WTC11 (cell line): ENCODE measurements around the gene TP73. TPM values are rescaled to one million over a fixed set of nuclear protein-coding genes. Genes with fewer than 3 reads are reported as not detected.

ENCODE experiments used
- ATAC-seq: fragments of 200-7000 bp; cut with Tn5 transposase; 2 replicates; pipeline ENCODE4 v1.10.0; 2021; ENCODE audit warnings: mild to moderate bottlenecking, moderate library complexity
- CTCF ChIA-PET: fragments of 300-600 bp; sonication (Branson Sonifier 250); formaldehyde crosslinking; loops from one replicate; lab custom pipeline; 2021; ENCODE audit warnings: antibody characterized with exemption; lab: Charles Lee
- POLR2A ChIA-PET: fragments of 350-600 bp; sonication (Branson Sonifier 250); formaldehyde crosslinking; loops from one replicate; lab custom pipeline; 2021; ENCODE audit warnings: antibody characterized with exemption; lab: Charles Lee
- DNase-seq: peaks from one replicate; pipeline ENCODE4 v3.0.0; 2021; ENCODE audit warnings: low spot score
- H3K27ac Mint-ChIP-seq: 2 replicates; pipeline ENCODE4 v1.8.0; 2021; ENCODE audit warnings: mixed read lengths
- H3K27me3 Mint-ChIP-seq: 2 replicates; pipeline ENCODE4 v1.8.0; 2021; ENCODE audit warnings: low read depth, mild to moderate bottlenecking, moderate library complexity, mixed read lengths
- H3K36me3 Mint-ChIP-seq: 2 replicates; pipeline ENCODE4 v1.8.0; 2021; ENCODE audit warnings: mixed read lengths
- H3K4me1 Mint-ChIP-seq: 2 replicates; pipeline ENCODE4 v1.8.0; 2022; ENCODE audit warnings: mixed read lengths
- H3K4me3 Mint-ChIP-seq: 2 replicates; pipeline ENCODE4 v1.8.0; 2021; ENCODE audit warnings: mild to moderate bottlenecking, moderate library complexity, mixed read lengths
- H3K9me3 Mint-ChIP-seq: 2 replicates; pipeline ENCODE4 v1.8.0; 2021; ENCODE audit warnings: mixed read lengths
- ELF4 ChIP-seq: sonication (generic); formaldehyde crosslinking; IDR thresholded peaks from 2 replicates; pipeline ENCODE4 v1.8.1; 2022; ENCODE audit warnings: low read depth, mild to moderate bottlenecking, moderate library complexity, missing genetic modification reagents
- SMAD3 ChIP-seq: sonication (generic); formaldehyde crosslinking; IDR thresholded peaks from 2 replicates; pipeline ENCODE4 v1.8.0; 2022; ENCODE audit warnings: missing genetic modification reagents, mild to moderate bottlenecking, borderline replicate concordance
- SP1 ChIP-seq: sonication (generic); formaldehyde crosslinking; conservative IDR thresholded peaks from 2 replicates; pipeline ENCODE4 v1.8.1; 2022; ENCODE audit warnings: missing genetic modification reagents
- ZNF396 ChIP-seq: fragments of 250-450 bp; sonication (Bioruptor Pico); IDR thresholded peaks from 2 replicates; pipeline ENCODE4 v1.8.0; 2021; ENCODE audit warnings: mild to moderate bottlenecking, moderate library complexity, borderline replicate concordance
- ZNF416 ChIP-seq: fragments of 250-450 bp; sonication (Bioruptor Pico); IDR thresholded peaks from 2 replicates; pipeline ENCODE4 v1.9.0; 2021; ENCODE audit warnings: mild to moderate bottlenecking, inconsistent platforms
- ZNF423 ChIP-seq: fragments of 250-450 bp; sonication (Bioruptor Pico); IDR thresholded peaks from 2 replicates; pipeline ENCODE4 v2.1.2; 2022; ENCODE audit warnings: mild to moderate bottlenecking, moderate library complexity
- ZNF671 ChIP-seq: fragments of 250-450 bp; sonication (Bioruptor Pico); IDR thresholded peaks from 2 replicates; pipeline ENCODE4 v1.8.0; 2021; ENCODE audit warnings: mild to moderate bottlenecking
- total RNA-seq: library from RNA; stranded (reverse); gene quantifications from 3 replicates; pipeline ENCODE4 v1.2.3, GENCODE V29; 2021
- TF ChIP-seq, protein P1 (sequence below): fragments of 200-600 bp; IDR thresholded peaks from 2 replicates; pipeline ENCODE4 v1.8.0; 2022; ENCODE audit warnings: antibody characterized with exemption
- TF ChIP-seq, protein P2 (sequence below): sonication (generic); formaldehyde crosslinking; IDR thresholded peaks from 2 replicates; pipeline ENCODE4 v1.8.1; 2022; ENCODE audit warnings: mild to moderate bottlenecking, missing genetic modification reagents, moderate library complexity, borderline replicate concordance
- TF ChIP-seq, protein P3 (sequence below): sonication (generic); formaldehyde crosslinking; conservative IDR thresholded peaks from 2 replicates; pipeline ENCODE4 v1.8.1; 2023; ENCODE audit warnings: mild to moderate bottlenecking, low read depth, missing genetic modification reagents, moderate library complexity
- TF ChIP-seq, protein P4 (sequence below): sonication (generic); formaldehyde crosslinking; IDR thresholded peaks from 2 replicates; pipeline ENCODE4 v1.8.1; 2023; ENCODE audit warnings: mild to moderate bottlenecking, missing genetic modification reagents, moderate library complexity
- TF ChIP-seq, protein P5 (sequence below): sonication (generic); formaldehyde crosslinking; IDR thresholded peaks from 2 replicates; pipeline ENCODE4 v1.8.1; 2022; ENCODE audit warnings: low read depth, mild to moderate bottlenecking, moderate library complexity, missing genetic modification reagents, borderline replicate concordance
- TF ChIP-seq, protein P6 (sequence below): sonication (generic); formaldehyde crosslinking; IDR thresholded peaks from 2 replicates; pipeline ENCODE4 v1.8.0; 2022; ENCODE audit warnings: mild to moderate bottlenecking, missing genetic modification reagents

The TP73 gene
- total RNA-seq, 1 experiment from 2014 or later, result 5.7 TPM

DNA sequence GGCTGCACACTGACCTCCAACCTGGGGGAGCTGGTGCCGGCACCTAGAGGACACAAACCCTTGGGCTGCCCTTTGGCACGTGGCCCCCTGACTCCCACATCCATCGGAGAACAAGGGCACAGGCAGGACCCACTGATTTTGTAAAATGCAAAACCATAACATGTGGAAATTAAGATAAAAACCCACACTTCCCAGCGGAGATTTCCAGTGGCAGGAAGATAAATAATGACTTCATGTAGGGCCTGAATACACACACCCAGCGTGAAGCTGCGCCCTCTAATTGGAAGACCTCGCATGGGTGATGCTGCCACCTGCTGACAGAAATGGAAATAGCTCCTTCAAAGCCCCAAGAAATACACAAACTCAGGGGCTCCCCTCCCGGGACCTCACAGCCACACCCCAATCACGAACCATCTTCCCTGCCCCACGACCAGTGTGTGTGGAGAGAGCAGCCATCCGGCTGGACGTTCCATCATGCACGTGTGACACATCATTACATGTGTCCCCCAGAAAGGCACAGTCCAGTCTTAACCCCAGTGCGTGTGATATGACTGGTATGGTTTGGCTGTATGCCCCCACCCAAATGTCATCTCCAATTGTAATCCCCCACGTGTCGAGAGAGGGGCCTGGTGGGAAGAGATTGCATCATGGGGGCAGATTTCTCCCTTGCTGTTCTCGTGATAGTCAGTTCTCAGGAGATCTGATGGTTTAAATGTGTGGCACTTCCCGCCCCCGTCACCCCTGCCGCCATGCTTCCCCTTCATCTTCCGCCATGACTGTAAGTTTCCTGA lies 33.2 kb upstream of the TP73 start:
- peaks cover 24% of the 10 kb centered on the region for H3K4me1 Mint-ChIP-seq
- H3K36me3 Mint-ChIP-seq, result no peaks in the 10 kb centered on the region
- DNase-seq, result peak; percentile 78
- TF ChIP-seq ZNF416 (no peak), SP1 (CRISPR knock-in tag) (no peak)
- TF ChIP-seq, protein P1, sequence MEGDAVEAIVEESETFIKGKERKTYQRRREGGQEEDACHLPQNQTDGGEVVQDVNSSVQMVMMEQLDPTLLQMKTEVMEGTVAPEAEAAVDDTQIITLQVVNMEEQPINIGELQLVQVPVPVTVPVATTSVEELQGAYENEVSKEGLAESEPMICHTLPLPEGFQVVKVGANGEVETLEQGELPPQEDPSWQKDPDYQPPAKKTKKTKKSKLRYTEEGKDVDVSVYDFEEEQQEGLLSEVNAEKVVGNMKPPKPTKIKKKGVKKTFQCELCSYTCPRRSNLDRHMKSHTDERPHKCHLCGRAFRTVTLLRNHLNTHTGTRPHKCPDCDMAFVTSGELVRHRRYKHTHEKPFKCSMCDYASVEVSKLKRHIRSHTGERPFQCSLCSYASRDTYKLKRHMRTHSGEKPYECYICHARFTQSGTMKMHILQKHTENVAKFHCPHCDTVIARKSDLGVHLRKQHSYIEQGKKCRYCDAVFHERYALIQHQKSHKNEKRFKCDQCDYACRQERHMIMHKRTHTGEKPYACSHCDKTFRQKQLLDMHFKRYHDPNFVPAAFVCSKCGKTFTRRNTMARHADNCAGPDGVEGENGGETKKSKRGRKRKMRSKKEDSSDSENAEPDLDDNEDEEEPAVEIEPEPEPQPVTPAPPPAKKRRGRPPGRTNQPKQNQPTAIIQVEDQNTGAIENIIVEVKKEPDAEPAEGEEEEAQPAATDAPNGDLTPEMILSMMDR, result peak; percentile 77
- peaks cover 8% of the 10 kb centered on the region for H3K27me3 Mint-ChIP-seq
- ATAC-seq, result peak; percentile 81
- H3K9me3 Mint-ChIP-seq, result no peaks in the 10 kb centered on the region
- no peak overlapping the region for H3K27ac Mint-ChIP-seq
- H3K4me3 Mint-ChIP-seq, result no peak overlapping the region
- CTCF ChIA-PET, result interaction anchor here (0.5 to 3.9 kb wide), 64 partner anchors 9 to 1419 kb away, joined by 3 to 86 read pairs (median 4); partner anchors contain the start of genes MEGF6 and TP73
- POLR2A ChIA-PET, result interaction anchor here (1.0 kb wide), 1 partner anchor 128 kb away, joined by 4 read pairs; no protein-coding TSS in a partner anchor

DNA sequence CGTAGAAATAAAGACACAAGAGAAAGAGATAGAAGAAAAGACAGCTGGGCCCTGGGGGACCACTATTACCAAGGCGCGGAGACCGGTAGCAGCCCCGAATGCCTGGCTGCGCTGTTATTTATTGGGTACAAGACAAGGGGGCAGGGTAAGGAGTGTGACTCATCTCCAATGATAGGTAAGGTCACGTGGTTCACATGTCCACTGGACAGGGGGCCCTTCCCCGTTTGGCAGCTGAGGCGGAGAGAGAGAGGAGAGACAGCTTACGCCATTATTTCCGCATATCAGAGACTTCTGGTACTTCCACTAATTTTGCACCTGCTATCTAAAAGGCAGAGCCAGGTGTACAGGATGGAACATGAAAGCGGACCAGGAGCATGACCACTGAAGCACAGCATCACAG lies 31.6 kb upstream of the TP73 start:
- no peak overlapping the region for H3K27ac Mint-ChIP-seq

More for the DNA sequence above, 31.6 kb upstream of the TP73 start:
- H3K27me3 Mint-ChIP-seq, result peaks cover 8% of the 10 kb centered on the region
- no peak for DNase-seq
- ATAC-seq, result no peak
- no peaks in the 10 kb centered on the region for H3K9me3 Mint-ChIP-seq
- H3K4me3 Mint-ChIP-seq, result no peak overlapping the region
- H3K4me1 Mint-ChIP-seq, result peaks cover 16% of the 10 kb centered on the region
- POLR2A ChIA-PET, result no interaction called here
- no peaks in the 10 kb centered on the region for H3K36me3 Mint-ChIP-seq
- CTCF ChIA-PET, result interaction anchor here (0.9 to 4.2 kb wide), 20 partner anchors 10 to 168 kb away, joined by 3 to 86 read pairs (median 9); partner anchors contain the start of gene MEGF6
- TF ChIP-seq, protein P2, sequence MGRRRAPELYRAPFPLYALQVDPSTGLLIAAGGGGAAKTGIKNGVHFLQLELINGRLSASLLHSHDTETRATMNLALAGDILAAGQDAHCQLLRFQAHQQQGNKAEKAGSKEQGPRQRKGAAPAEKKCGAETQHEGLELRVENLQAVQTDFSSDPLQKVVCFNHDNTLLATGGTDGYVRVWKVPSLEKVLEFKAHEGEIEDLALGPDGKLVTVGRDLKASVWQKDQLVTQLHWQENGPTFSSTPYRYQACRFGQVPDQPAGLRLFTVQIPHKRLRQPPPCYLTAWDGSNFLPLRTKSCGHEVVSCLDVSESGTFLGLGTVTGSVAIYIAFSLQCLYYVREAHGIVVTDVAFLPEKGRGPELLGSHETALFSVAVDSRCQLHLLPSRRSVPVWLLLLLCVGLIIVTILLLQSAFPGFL (CRISPR knock-in tag), result no peak
- TF ChIP-seq ZNF396 (CRISPR knock-in tag) (no peak), ELF4 (CRISPR knock-in tag) (no peak), ZNF671 (CRISPR knock-in tag) (no peak), SMAD3 (CRISPR knock-in tag) (no peak), ZNF423 (CRISPR knock-in tag) (no peak)
- TF ChIP-seq, protein P3, sequence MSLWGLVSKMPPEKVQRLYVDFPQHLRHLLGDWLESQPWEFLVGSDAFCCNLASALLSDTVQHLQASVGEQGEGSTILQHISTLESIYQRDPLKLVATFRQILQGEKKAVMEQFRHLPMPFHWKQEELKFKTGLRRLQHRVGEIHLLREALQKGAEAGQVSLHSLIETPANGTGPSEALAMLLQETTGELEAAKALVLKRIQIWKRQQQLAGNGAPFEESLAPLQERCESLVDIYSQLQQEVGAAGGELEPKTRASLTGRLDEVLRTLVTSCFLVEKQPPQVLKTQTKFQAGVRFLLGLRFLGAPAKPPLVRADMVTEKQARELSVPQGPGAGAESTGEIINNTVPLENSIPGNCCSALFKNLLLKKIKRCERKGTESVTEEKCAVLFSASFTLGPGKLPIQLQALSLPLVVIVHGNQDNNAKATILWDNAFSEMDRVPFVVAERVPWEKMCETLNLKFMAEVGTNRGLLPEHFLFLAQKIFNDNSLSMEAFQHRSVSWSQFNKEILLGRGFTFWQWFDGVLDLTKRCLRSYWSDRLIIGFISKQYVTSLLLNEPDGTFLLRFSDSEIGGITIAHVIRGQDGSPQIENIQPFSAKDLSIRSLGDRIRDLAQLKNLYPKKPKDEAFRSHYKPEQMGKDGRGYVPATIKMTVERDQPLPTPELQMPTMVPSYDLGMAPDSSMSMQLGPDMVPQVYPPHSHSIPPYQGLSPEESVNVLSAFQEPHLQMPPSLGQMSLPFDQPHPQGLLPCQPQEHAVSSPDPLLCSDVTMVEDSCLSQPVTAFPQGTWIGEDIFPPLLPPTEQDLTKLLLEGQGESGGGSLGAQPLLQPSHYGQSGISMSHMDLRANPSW, result no peak
- TF ChIP-seq, protein P4, sequence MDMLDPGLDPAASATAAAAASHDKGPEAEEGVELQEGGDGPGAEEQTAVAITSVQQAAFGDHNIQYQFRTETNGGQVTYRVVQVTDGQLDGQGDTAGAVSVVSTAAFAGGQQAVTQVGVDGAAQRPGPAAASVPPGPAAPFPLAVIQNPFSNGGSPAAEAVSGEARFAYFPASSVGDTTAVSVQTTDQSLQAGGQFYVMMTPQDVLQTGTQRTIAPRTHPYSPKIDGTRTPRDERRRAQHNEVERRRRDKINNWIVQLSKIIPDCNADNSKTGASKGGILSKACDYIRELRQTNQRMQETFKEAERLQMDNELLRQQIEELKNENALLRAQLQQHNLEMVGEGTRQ (CRISPR knock-in tag), result no peak
- TF ChIP-seq, protein P5, sequence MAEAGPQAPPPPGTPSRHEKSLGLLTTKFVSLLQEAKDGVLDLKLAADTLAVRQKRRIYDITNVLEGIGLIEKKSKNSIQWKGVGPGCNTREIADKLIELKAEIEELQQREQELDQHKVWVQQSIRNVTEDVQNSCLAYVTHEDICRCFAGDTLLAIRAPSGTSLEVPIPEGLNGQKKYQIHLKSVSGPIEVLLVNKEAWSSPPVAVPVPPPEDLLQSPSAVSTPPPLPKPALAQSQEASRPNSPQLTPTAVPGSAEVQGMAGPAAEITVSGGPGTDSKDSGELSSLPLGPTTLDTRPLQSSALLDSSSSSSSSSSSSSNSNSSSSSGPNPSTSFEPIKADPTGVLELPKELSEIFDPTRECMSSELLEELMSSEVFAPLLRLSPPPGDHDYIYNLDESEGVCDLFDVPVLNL (CRISPR knock-in tag), result no peak
- TF ChIP-seq, protein P6, sequence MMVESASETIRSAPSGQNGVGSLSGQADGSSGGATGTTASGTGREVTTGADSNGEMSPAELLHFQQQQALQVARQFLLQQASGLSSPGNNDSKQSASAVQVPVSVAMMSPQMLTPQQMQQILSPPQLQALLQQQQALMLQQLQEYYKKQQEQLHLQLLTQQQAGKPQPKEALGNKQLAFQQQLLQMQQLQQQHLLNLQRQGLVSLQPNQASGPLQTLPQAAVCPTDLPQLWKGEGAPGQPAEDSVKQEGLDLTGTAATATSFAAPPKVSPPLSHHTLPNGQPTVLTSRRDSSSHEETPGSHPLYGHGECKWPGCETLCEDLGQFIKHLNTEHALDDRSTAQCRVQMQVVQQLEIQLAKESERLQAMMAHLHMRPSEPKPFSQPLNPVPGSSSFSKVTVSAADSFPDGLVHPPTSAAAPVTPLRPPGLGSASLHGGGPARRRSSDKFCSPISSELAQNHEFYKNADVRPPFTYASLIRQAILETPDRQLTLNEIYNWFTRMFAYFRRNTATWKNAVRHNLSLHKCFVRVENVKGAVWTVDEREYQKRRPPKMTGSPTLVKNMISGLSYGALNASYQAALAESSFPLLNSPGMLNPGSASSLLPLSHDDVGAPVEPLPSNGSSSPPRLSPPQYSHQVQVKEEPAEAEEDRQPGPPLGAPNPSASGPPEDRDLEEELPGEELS, result no peak
